HCT116 (cell line): ENCODE data around the gene SEMA4D.

Experiments used
- EZH2 ChIP-seq: fragments of 200-600 bp; sonication (generic); IDR thresholded peaks from 2 replicates; pipeline ENCODE4 v1.6.1; 2017; ENCODE audit warnings: antibody characterized with exemption, mixed run types
- EZH2phosphoT487 ChIP-seq: fragments of 200-600 bp; IDR thresholded peaks from 2 replicates; pipeline ENCODE4 v1.6.1; 2018; ENCODE audit warnings: antibody characterized with exemption, borderline replicate concordance
- JUND ChIP-seq: IDR thresholded peaks from 2 replicates; pipeline ENCODE4 v1.6.1; 2012
- POLR2A ChIP-seq: IDR thresholded peaks from 2 replicates; pipeline ENCODE4 v1.7.0; 2011; ENCODE audit warnings: borderline replicate concordance; ENCODE audit not compliant: insufficient read depth, insufficient read length; ENCODE audit errors: extremely low read depth
- RAD21 ChIP-seq: IDR thresholded peaks from 2 replicates; pipeline ENCODE4 v1.6.1; 2012; ENCODE audit warnings: low read depth, mild to moderate bottlenecking
- SRF ChIP-seq: IDR thresholded peaks from 2 replicates; pipeline ENCODE4 v1.6.1; 2012; ENCODE audit warnings: low read depth
- YY1 ChIP-seq: IDR thresholded peaks from 2 replicates; pipeline ENCODE4 v1.6.1; 2011; ENCODE audit warnings: low read length, low read depth, moderate library complexity, mild to moderate bottlenecking; ENCODE audit not compliant: insufficient replicate concordance; ENCODE audit errors: extremely low read depth
- TF ChIP-seq, protein P1 (sequence below): IDR thresholded peaks from 2 replicates; pipeline ENCODE4 v1.6.1; 2012; ENCODE audit warnings: low read depth
- TF ChIP-seq, protein P2 (sequence below), 3 experiments: fragments of 200-600 bp in 1 of 3; sonication (generic) in 1 of 3; IDR thresholded peaks in 2 of 3; conservative IDR thresholded peaks in 1 of 3; 2 replicates each; pipeline ENCODE4 v1.5.1; 2012 to 2017; ENCODE audit warnings: low read depth in 2 of 3, low read length in 2 of 3, antibody characterized with exemption in 1 of 3, borderline replicate concordance in 1 of 3, control low read depth in 1 of 3, mild to moderate bottlenecking in 1 of 3, mixed read lengths in 1 of 3, mixed run types in 1 of 3, moderate library complexity in 1 of 3; ENCODE audit not compliant: insufficient read depth in 1 of 3
- TF ChIP-seq, protein P3 (sequence below): IDR thresholded peaks from 2 replicates; pipeline ENCODE4 v1.6.1; 2011; ENCODE audit warnings: mild to moderate bottlenecking, low read length, moderate library complexity; ENCODE audit not compliant: insufficient replicate concordance; ENCODE audit errors: extremely low read depth

DNA sequence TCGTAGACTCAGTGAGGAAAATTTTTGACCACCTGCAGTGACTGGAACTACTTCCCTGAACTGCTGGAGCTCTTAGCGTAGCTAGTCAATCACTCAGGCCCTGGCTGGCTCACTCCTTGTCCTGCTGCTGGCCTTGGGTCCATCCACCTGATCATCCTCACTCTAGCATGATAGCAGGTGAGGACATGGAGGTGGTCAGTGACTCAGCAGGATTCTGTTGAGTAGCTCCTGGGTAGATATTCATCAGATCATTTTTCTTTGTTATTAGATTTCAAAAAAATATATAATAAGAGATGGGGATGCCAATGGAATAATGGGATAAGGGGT, 25.0 kb upstream of the SEMA4D start:
- TF ChIP-seq EZH2phosphoT487 (no peak), SRF (no peak), EZH2 (no peak), JUND (no peak), YY1 (no peak), POLR2A (no peak), RAD21 (no peak)
- TF ChIP-seq, protein P1, sequence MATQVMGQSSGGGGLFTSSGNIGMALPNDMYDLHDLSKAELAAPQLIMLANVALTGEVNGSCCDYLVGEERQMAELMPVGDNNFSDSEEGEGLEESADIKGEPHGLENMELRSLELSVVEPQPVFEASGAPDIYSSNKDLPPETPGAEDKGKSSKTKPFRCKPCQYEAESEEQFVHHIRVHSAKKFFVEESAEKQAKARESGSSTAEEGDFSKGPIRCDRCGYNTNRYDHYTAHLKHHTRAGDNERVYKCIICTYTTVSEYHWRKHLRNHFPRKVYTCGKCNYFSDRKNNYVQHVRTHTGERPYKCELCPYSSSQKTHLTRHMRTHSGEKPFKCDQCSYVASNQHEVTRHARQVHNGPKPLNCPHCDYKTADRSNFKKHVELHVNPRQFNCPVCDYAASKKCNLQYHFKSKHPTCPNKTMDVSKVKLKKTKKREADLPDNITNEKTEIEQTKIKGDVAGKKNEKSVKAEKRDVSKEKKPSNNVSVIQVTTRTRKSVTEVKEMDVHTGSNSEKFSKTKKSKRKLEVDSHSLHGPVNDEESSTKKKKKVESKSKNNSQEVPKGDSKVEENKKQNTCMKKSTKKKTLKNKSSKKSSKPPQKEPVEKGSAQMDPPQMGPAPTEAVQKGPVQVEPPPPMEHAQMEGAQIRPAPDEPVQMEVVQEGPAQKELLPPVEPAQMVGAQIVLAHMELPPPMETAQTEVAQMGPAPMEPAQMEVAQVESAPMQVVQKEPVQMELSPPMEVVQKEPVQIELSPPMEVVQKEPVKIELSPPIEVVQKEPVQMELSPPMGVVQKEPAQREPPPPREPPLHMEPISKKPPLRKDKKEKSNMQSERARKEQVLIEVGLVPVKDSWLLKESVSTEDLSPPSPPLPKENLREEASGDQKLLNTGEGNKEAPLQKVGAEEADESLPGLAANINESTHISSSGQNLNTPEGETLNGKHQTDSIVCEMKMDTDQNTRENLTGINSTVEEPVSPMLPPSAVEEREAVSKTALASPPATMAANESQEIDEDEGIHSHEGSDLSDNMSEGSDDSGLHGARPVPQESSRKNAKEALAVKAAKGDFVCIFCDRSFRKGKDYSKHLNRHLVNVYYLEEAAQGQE: no peak
- TF ChIP-seq, protein P2, sequence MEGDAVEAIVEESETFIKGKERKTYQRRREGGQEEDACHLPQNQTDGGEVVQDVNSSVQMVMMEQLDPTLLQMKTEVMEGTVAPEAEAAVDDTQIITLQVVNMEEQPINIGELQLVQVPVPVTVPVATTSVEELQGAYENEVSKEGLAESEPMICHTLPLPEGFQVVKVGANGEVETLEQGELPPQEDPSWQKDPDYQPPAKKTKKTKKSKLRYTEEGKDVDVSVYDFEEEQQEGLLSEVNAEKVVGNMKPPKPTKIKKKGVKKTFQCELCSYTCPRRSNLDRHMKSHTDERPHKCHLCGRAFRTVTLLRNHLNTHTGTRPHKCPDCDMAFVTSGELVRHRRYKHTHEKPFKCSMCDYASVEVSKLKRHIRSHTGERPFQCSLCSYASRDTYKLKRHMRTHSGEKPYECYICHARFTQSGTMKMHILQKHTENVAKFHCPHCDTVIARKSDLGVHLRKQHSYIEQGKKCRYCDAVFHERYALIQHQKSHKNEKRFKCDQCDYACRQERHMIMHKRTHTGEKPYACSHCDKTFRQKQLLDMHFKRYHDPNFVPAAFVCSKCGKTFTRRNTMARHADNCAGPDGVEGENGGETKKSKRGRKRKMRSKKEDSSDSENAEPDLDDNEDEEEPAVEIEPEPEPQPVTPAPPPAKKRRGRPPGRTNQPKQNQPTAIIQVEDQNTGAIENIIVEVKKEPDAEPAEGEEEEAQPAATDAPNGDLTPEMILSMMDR (IDR thresholded peaks at IDR 0.05 in 2 of 3, conservative IDR thresholded peaks at IDR 0.05 in 1 of 3; ENCODE audit: borderline replicate concordance in 1 of 3, insufficient read depth in 1 of 3, low read depth in 2 of 3, low read length in 2 of 3): no peak
- TF ChIP-seq, protein P3, sequence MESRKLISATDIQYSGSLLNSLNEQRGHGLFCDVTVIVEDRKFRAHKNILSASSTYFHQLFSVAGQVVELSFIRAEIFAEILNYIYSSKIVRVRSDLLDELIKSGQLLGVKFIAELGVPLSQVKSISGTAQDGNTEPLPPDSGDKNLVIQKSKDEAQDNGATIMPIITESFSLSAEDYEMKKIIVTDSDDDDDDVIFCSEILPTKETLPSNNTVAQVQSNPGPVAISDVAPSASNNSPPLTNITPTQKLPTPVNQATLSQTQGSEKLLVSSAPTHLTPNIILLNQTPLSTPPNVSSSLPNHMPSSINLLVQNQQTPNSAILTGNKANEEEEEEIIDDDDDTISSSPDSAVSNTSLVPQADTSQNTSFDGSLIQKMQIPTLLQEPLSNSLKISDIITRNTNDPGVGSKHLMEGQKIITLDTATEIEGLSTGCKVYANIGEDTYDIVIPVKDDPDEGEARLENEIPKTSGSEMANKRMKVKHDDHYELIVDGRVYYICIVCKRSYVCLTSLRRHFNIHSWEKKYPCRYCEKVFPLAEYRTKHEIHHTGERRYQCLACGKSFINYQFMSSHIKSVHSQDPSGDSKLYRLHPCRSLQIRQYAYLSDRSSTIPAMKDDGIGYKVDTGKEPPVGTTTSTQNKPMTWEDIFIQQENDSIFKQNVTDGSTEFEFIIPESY: no peak
